ENCODE data around the gene TMEM158.

DNA sequence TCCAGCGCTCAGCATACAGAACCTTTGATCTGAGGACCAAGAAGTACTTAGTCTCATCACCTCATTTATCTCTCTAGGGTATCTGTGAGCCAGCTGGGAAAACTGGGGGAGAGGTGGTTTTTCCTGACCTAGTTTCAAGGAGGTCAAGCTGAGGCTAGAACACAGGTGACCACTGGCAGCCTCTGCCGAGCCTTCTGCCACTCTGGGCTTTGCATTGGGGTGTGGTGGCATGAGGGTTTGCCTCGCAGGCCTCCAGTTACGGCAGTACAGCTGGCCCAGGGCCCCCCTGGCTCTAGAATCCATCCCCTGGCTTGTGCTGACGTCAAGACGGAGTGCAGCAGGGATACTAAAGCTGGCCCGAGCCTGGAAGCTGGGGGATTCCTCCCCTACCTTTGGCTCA is 45.2 kb downstream of the TMEM158 start:
- TF ChIP-seq, protein P1, sequence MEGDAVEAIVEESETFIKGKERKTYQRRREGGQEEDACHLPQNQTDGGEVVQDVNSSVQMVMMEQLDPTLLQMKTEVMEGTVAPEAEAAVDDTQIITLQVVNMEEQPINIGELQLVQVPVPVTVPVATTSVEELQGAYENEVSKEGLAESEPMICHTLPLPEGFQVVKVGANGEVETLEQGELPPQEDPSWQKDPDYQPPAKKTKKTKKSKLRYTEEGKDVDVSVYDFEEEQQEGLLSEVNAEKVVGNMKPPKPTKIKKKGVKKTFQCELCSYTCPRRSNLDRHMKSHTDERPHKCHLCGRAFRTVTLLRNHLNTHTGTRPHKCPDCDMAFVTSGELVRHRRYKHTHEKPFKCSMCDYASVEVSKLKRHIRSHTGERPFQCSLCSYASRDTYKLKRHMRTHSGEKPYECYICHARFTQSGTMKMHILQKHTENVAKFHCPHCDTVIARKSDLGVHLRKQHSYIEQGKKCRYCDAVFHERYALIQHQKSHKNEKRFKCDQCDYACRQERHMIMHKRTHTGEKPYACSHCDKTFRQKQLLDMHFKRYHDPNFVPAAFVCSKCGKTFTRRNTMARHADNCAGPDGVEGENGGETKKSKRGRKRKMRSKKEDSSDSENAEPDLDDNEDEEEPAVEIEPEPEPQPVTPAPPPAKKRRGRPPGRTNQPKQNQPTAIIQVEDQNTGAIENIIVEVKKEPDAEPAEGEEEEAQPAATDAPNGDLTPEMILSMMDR (optimal IDR thresholded peaks at IDR 0.05 in 1 of 3, IDR thresholded peaks at IDR 0.05 in 1 of 3, conservative IDR thresholded peaks at IDR 0.05 in 1 of 3; ENCODE audit: extremely low read depth in 1 of 3, insufficient read depth in 2 of 3, low read length in 3 of 3), result no peak
- no peak for TF ChIP-seq EZH2 (IDR thresholded peaks at IDR 0.05; ENCODE audit: low read length)
